Right atrium auricular region (tissue), 2 donors: ENCODE data around the gene SELENOM. TPM values are rescaled to one million over a fixed set of nuclear protein-coding genes. Genes with fewer than 3 reads are reported as not detected.

ENCODE experiments used
- DNase-seq: peaks from one replicate; pipeline ENCODE4 v3.0.0-alpha.2; 2019; ENCODE audit warnings: low spot score
- H3K27ac ChIP-seq, 2 donors: fragments of 200-600 bp; sonication (generic); 1 replicate in 1 of 2; 2 replicates in 1 of 2; pipeline ENCODE4 v1.5.1; 2016 to 2019
- H3K27me3 ChIP-seq, 2 donors: fragments of 200-600 bp; sonication (generic); one replicate each; pipeline versions ENCODE4 v1.5.1 to v1.6.0; 2017 to 2019
- H3K36me3 ChIP-seq: fragments of 200-600 bp; sonication (generic); one replicate; pipeline ENCODE4 v1.5.1; 2016
- H3K4me1 ChIP-seq, 2 donors: fragments of 200-600 bp; sonication (generic); one replicate each; pipeline versions ENCODE4 v1.5.1 to v1.6.0; 2017 to 2019
- H3K4me3 ChIP-seq, 2 donors: fragments of 200-600 bp; sonication (generic); 1 replicate in 1 of 2; 2 replicates in 1 of 2; pipeline ENCODE4 v1.5.1; 2017 to 2019; ENCODE audit warnings: mild to moderate bottlenecking in 1 of 2, moderate library complexity in 1 of 2
- H3K9me3 ChIP-seq, 2 donors: fragments of 200-600 bp; sonication (generic); one replicate each; pipeline ENCODE4 v1.5.1; 2019
- CTCF ChIP-seq, 2 donors: fragments of 200-600 bp; sonication (generic); IDR thresholded peaks; one replicate each; pipeline ENCODE4 v1.5.1; 2019; ENCODE audit warnings: antibody characterized with exemption in 2 of 2
- total RNA-seq, 2 donors: library from RNA; depleted of rRNA; stranded (reverse); fragments of >200 nt; gene quantifications; one replicate each; pipeline ENCODE4 v1.1.0, GENCODE V29; 2016

Gene SELENOM
- total RNA-seq, 2 donors from 2014 or later: 133 to 358 TPM

- H3K4me1 ChIP-seq: peaks cover 0 to 45% of the 10 kb centered on the region in 2 donors
- H3K36me3 ChIP-seq: peaks cover 26% of the 10 kb centered on the region
- no peak overlapping the region for H3K4me3 ChIP-seq
- H3K27ac ChIP-seq: peak overlapping the region; percentile 94 to 98
- no peak for TF ChIP-seq CTCF (IDR thresholded peaks at IDR 0.05)
- no peak for DNase-seq
- no peaks in the 10 kb centered on the region for H3K27me3 ChIP-seq
- no peaks in the 10 kb centered on the region for H3K9me3 ChIP-seq
These were observed 2.0 kb downstream of the SELENOM start for GRCh38 chr22:31105282-31105929.

GRCh38 chr22:31104869-31105268 is 2.5 kb downstream of the SELENOM start:
- Histone ChIP-seq H3K9me3 (no peaks in the 10 kb centered on the region), H3K4me1 (peaks cover 0 to 45% of the 10 kb centered on the region in 2 donors), H3K27me3 (no peaks in the 10 kb centered on the region), H3K4me3 (no peak overlapping the region), H3K27ac (peak overlapping the region; percentile 36 to 94), H3K36me3 (peaks cover 31% of the 10 kb centered on the region)
- DNase-seq: no peak
- TF ChIP-seq CTCF (IDR thresholded peaks at IDR 0.05): peak in 1 of 2 donors; percentile 42

GRCh38 chr22:31103899-31104694 is 3.3 kb downstream of the SELENOM start:
- H3K4me1 ChIP-seq: peaks cover 0 to 46% of the 10 kb centered on the region in 2 donors
- TF ChIP-seq CTCF (IDR thresholded peaks at IDR 0.05): no peak
- peaks cover 39% of the 10 kb centered on the region for H3K36me3 ChIP-seq
- no peaks in the 10 kb centered on the region for H3K9me3 ChIP-seq
- no peaks in the 10 kb centered on the region for H3K27me3 ChIP-seq
- DNase-seq: no peak
- H3K27ac ChIP-seq: peak overlapping the region; percentile 80 to 94
- no peak overlapping the region for H3K4me3 ChIP-seq

DNA sequence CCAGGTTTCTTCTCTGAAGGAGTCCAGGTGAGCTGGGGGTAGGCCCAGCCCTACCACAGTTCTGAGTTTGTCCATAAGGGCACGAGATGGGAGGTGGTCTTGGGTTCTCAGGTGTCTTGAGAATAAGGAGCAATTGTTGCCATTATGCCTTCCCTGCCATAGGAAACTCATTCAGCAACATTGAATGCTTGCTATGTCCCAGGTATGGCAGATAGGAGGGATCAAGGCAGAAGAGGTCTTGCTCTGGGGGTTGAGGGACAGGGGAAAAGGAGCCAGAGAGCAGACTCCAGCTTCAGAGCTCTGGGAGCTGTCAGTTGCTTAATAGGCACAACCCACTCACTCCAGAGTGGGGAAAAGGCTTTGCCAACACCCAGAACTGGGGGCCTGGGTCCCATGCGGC is 4.3 kb downstream of the SELENOM start:
- peaks cover 48% of the 10 kb centered on the region for H3K36me3 ChIP-seq
- H3K27me3 ChIP-seq: no peaks in the 10 kb centered on the region
- no peak overlapping the region for H3K4me3 ChIP-seq
- no peak for DNase-seq
- H3K9me3 ChIP-seq: no peaks in the 10 kb centered on the region
- TF ChIP-seq CTCF (IDR thresholded peaks at IDR 0.05): no peak
- peaks cover 0 to 53% of the 10 kb centered on the region in 2 donors for H3K4me1 ChIP-seq
- H3K27ac ChIP-seq: peak overlapping the region; percentile 63 to 80

GRCh38 chr22:31102441-31103081 is 4.8 kb downstream of the SELENOM start:
- Histone ChIP-seq H3K4me3 (no peak overlapping the region), H3K9me3 (no peaks in the 10 kb centered on the region), H3K4me1 (peaks cover 0 to 55% of the 10 kb centered on the region in 2 donors), H3K36me3 (peaks cover 54% of the 10 kb centered on the region), H3K27ac (peak overlapping the region; percentile 63 to 80), H3K27me3 (no peaks in the 10 kb centered on the region)
- DNase-seq: peak; percentile 94
- no peak for TF ChIP-seq CTCF (IDR thresholded peaks at IDR 0.05)
